Measurements from ENCODE around the gene RPP25L. TPM values are rescaled to one million over a fixed set of nuclear protein-coding genes. Genes with fewer than 3 reads are reported as not detected.

Gene RPP25L
- total RNA-seq, 1 experiment from 2014 or later: 24.5 TPM

DNA sequence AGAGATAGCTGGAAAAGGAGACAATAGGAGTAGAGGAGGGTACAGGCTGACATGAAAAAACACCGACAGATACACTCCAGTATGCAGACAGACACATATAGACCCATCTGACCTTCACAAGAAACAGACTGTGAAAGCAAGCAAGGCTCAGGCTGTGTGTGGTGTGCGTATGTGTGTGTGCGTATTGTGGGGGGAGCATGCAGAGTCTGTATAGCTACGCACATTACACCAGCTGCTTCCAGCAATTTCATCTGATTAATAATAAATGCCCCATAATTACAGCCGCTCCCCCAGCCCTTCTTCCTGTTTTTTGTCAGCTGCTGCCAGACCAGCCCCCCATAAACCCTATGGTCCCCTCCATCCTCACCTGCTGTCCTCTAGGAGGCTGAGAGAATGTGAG lies 29.1 kb downstream of the RPP25L start:
- Mint-ChIP-seq H3K27ac (no peak overlapping the region), H3K4me1 (peaks cover 44% of the 10 kb centered on the region), H3K4me3 (no peak overlapping the region), H3K36me3 (no peaks in the 10 kb centered on the region), H3K27me3 (ENCODE audit: low read depth) (peaks cover 92% of the 10 kb centered on the region), H3K9me3 (no peaks in the 10 kb centered on the region)
- no peak for TF ChIP-seq ELF4 (CRISPR knock-in tag; IDR thresholded peaks at IDR 0.05; ENCODE audit: low read depth)
- no peak for TF ChIP-seq JAZF1 (CRISPR knock-in tag; IDR thresholded peaks at IDR 0.05)
- no peak for TF ChIP-seq EMX1 (CRISPR knock-in tag; IDR thresholded peaks at IDR 0.05)
- DNase-seq (ENCODE audit: low spot score): no peak
- ChIA-PET CTCF (interaction anchor here (0.6 to 3.0 kb wide), 8 partner anchors 9 to 179 kb away, joined by 3 to 31 read pairs (median 4); partner anchors contain the start of gene GALT), POLR2A (interaction anchor here (1.1 kb wide), 1 partner anchor 9 kb away, joined by 4 read pairs; no protein-coding TSS in a partner anchor)
- no peak for ATAC-seq

- no peak overlapping the region for H3K27ac Mint-ChIP-seq
- DNase-seq (ENCODE audit: low spot score) (no peak), ATAC-seq (no peak)
- TF ChIP-seq NFYB (CRISPR knock-in tag; conservative IDR thresholded peaks at IDR 0.05; ENCODE audit: low read depth): no peak
- TF ChIP-seq, protein P1, sequence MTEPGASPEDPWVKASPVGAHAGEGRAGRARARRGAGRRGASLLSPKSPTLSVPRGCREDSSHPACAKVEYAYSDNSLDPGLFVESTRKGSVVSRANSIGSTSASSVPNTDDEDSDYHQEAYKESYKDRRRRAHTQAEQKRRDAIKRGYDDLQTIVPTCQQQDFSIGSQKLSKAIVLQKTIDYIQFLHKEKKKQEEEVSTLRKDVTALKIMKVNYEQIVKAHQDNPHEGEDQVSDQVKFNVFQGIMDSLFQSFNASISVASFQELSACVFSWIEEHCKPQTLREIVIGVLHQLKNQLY (CRISPR knock-in tag; IDR thresholded peaks at IDR 0.05): no peak
- no peak for TF ChIP-seq NR2C2 (CRISPR knock-in tag; IDR thresholded peaks at IDR 0.05)
- no peak for TF ChIP-seq GRHL2 (CRISPR knock-in tag; IDR thresholded peaks at IDR 0.05; ENCODE audit: insufficient replicate concordance, severe bottlenecking)
- no peak for TF ChIP-seq ZNF138 (CRISPR knock-in tag; conservative IDR thresholded peaks at IDR 0.05)
- TF ChIP-seq ZNF396 (CRISPR knock-in tag; IDR thresholded peaks at IDR 0.05; ENCODE audit: borderline replicate concordance): no peak
- TF ChIP-seq, protein P2, sequence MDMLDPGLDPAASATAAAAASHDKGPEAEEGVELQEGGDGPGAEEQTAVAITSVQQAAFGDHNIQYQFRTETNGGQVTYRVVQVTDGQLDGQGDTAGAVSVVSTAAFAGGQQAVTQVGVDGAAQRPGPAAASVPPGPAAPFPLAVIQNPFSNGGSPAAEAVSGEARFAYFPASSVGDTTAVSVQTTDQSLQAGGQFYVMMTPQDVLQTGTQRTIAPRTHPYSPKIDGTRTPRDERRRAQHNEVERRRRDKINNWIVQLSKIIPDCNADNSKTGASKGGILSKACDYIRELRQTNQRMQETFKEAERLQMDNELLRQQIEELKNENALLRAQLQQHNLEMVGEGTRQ (CRISPR knock-in tag; IDR thresholded peaks at IDR 0.05): no peak
- TF ChIP-seq FOXJ3 (CRISPR knock-in tag; IDR thresholded peaks at IDR 0.05; ENCODE audit: borderline replicate concordance): no peak
- no peak for TF ChIP-seq CBFB (CRISPR knock-in tag; IDR thresholded peaks at IDR 0.05; ENCODE audit: low read depth)
- TF ChIP-seq KAT7 (CRISPR knock-in tag; IDR thresholded peaks at IDR 0.05; ENCODE audit: borderline replicate concordance): no peak
- TF ChIP-seq ARID4B (CRISPR knock-in tag; IDR thresholded peaks at IDR 0.05; ENCODE audit: borderline replicate concordance): no peak
- no peak for TF ChIP-seq RORB (CRISPR knock-in tag; IDR thresholded peaks at IDR 0.05)
- TF ChIP-seq, protein P3, sequence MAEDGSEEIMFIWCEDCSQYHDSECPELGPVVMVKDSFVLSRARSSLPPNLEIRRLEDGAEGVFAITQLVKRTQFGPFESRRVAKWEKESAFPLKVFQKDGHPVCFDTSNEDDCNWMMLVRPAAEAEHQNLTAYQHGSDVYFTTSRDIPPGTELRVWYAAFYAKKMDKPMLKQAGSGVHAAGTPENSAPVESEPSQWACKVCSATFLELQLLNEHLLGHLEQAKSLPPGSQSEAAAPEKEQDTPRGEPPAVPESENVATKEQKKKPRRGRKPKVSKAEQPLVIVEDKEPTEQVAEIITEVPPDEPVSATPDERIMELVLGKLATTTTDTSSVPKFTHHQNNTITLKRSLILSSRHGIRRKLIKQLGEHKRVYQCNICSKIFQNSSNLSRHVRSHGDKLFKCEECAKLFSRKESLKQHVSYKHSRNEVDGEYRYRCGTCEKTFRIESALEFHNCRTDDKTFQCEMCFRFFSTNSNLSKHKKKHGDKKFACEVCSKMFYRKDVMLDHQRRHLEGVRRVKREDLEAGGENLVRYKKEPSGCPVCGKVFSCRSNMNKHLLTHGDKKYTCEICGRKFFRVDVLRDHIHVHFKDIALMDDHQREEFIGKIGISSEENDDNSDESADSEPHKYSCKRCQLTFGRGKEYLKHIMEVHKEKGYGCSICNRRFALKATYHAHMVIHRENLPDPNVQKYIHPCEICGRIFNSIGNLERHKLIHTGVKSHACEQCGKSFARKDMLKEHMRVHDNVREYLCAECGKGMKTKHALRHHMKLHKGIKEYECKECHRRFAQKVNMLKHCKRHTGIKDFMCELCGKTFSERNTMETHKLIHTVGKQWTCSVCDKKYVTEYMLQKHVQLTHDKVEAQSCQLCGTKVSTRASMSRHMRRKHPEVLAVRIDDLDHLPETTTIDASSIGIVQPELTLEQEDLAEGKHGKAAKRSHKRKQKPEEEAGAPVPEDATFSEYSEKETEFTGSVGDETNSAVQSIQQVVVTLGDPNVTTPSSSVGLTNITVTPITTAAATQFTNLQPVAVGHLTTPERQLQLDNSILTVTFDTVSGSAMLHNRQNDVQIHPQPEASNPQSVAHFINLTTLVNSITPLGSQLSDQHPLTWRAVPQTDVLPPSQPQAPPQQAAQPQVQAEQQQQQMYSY (CRISPR knock-in tag; IDR thresholded peaks at IDR 0.05): no peak
- TF ChIP-seq PREB (CRISPR knock-in tag; IDR thresholded peaks at IDR 0.05; ENCODE audit: borderline replicate concordance): no peak
- TF ChIP-seq JAZF1 (CRISPR knock-in tag; IDR thresholded peaks at IDR 0.05): no peak
- TF ChIP-seq, protein P4, sequence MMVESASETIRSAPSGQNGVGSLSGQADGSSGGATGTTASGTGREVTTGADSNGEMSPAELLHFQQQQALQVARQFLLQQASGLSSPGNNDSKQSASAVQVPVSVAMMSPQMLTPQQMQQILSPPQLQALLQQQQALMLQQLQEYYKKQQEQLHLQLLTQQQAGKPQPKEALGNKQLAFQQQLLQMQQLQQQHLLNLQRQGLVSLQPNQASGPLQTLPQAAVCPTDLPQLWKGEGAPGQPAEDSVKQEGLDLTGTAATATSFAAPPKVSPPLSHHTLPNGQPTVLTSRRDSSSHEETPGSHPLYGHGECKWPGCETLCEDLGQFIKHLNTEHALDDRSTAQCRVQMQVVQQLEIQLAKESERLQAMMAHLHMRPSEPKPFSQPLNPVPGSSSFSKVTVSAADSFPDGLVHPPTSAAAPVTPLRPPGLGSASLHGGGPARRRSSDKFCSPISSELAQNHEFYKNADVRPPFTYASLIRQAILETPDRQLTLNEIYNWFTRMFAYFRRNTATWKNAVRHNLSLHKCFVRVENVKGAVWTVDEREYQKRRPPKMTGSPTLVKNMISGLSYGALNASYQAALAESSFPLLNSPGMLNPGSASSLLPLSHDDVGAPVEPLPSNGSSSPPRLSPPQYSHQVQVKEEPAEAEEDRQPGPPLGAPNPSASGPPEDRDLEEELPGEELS (CRISPR knock-in tag; IDR thresholded peaks at IDR 0.05): no peak
- no peak for TF ChIP-seq MXD4 (CRISPR knock-in tag; IDR thresholded peaks at IDR 0.05; ENCODE audit: borderline replicate concordance)
- TF ChIP-seq, protein P5, sequence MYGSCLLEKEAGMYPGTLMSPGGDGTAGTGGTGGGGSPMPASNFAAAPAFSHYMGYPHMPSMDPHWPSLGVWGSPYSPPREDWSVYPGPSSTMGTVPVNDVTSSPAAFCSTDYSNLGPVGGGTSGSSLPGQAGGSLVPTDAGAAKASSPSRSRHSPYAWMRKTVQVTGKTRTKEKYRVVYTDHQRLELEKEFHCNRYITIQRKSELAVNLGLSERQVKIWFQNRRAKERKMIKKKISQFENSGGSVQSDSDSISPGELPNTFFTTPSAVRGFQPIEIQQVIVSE (CRISPR knock-in tag; IDR thresholded peaks at IDR 0.05; ENCODE audit: borderline replicate concordance): no peak
- TF ChIP-seq ZNF671 (CRISPR knock-in tag; IDR thresholded peaks at IDR 0.05): no peak
- H3K27me3 Mint-ChIP-seq (ENCODE audit: low read depth): peaks cover 92% of the 10 kb centered on the region
- H3K36me3 Mint-ChIP-seq: no peaks in the 10 kb centered on the region
- no peak overlapping the region for H3K4me3 Mint-ChIP-seq
- H3K4me1 Mint-ChIP-seq: peaks cover 51% of the 10 kb centered on the region
- ChIA-PET CTCF (interaction anchor here (1.4 to 3.0 kb wide), 3 partner anchors 11 to 22 kb away, joined by 4 to 31 read pairs (median 7); no protein-coding TSS in a partner anchor), POLR2A (no interaction called here)
- H3K9me3 Mint-ChIP-seq: no peaks in the 10 kb centered on the region
Measured at GRCh38 chr9:34581318-34581717, 30.6 kb downstream of the RPP25L start.
